ENCODE results near the gene NEK11. TPM values are rescaled to one million over a fixed set of nuclear protein-coding genes. Genes with fewer than 3 reads are reported as not detected.
A peak's percentile ranks its signal among the peaks of the same experiment; 100 is the strongest.
"Not testable (repeated sequence)": the region's sequence is repeated elsewhere in the genome, so short reads cannot be mapped to it uniquely, and the experiment has no call there.

The NEK11 gene
- polyA plus RNA-seq, 3 donors: 16.5 to 25.7 (median 19.2) TPM

DNA sequence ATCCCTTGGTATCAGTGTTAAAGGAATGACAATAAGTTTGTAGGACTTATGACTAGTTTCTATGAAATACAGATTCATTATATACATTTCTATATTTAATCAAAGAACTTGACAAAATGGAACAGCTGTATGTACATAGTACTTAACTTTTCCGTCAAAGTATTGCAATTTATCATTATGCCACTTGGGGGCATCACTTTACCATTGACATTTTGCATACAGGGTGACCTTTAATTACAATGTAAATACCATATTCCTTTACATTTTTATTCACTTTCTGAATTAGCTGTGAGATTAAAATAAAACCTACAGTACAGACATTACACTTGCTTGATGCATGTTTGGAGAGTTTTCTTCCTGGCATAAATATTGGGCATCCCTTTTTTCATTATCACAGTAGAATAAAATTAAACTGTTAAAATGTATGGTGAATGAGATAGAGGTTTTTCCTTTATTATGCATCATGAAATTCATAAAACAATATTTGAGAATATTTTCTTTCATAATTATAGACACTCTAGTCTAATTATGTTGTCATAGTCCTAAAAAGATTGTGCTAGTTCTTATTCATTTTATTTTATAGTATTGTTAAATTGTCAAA, 6.9 kb downstream of the NEK11 start:
- DNase-seq (ENCODE audit: extremely low read depth in 1 of 11, low read depth in 9 of 11, low spot score in 4 of 11): peak in 9 of 11 donors; percentile 8 to 46 (median 20)

DNA sequence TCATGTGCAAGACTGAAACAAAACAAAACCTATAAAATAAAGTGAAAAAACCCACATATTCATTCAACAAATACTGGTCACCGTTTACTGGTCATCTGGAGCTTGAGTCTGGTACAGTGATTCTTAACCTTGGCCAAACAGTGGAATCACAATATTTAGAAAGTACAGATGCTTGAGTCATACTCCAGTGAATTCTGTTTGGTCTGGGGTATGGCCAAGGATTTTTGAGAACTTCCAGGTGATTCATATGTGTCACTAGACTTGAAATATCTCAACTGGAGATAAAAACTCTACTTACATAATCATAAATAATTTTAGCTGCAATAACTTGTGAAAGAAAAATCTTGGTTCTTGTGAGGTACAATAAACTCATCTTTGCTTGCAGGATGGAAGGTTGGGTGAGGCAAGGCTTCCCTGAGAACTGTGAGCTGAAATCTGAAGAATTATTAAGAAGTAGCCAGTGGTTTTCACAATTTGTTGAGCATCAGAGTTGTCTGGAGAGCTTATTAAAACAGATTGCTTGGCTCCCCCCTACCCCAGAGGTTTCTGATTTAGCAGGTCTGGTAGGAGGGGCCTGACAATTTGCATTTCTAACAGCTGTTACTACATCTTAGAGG, 9.6 kb downstream of the NEK11 start:
- no peak for DNase-seq (ENCODE audit: extremely low read depth in 1 of 11, low read depth in 9 of 11, low spot score in 4 of 11)

DNA sequence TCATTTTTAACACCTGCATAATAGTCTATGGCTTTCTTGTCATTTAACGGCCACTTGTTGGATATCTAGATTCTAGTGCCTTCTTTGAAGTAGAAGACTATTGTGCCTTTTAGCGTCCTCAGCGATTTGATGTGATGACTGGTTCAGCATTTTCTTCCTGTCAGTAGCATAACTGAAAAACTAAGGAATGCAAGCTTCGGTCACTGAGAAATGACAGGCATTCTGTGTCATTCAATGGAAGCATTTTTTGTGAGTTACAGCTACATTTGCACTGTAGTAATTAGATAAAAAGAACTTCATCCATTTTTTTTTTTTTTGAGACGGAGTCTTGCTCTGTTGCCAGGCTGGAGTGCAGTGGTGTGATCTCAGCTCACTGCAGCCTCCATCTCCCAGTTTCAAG, 10.3 kb downstream of the NEK11 start:
- DNase-seq (ENCODE audit: extremely low read depth in 1 of 11, low read depth in 9 of 11, low spot score in 4 of 11): no peak

DNA sequence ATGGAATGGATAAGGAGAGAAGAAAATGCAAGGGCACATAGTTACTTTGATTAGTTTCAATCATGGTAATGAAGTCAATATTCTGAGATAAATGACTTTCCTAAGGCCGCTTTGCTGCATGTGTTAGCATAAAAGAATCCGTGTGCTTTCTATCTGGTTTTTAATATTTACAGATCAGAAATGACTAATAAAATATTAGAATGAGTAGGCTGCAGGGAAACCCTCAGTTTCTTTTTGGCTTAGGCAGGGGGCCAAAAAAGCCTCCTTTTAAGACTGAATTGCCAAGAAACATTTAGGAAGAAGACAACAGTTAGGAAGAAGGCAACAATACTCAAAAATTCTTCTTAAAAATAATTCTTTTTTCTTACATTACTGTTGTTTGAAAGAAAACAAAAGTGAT, 11.6 kb downstream of the NEK11 start:
- DNase-seq (ENCODE audit: extremely low read depth in 1 of 11, low read depth in 9 of 11, low spot score in 4 of 11): no peak

DNA sequence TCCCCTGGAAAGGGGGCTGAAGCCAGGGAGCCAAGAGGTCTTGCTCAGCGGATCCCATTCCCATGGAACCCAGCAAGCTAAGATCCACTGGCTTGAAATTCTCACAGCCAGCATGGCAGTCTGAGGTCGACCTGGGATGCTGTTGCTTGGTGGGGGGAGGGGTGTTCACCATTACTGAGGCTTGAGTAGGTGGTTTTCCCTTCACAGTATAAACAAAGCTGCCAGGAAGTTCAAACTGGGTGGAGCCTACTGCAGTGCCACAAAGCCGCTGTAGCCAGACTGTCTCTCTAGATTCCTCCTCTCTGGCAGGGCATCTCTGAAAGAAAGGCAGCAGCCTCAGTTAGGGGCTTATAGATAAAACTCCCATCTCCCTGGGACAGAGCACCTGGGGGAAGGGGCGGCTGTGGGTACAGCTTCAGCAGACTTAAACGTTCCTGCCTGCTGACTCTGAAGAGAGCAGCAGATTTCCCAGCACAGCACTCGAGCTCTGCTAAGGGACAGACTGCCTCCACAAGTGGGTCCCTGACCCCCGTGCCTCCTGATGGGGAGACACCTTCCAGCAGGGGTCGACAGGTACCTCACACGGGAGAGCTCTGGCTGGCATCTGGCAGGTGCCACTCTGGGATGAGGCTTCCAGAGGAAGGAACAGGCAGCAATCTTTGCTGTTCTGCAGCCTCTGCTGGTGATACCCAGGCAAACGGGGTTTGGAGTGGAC, 15.8 kb downstream of the NEK11 start:
- not testable (repeated sequence) for DNase-seq (ENCODE audit: extremely low read depth in 1 of 11, low read depth in 9 of 11, low spot score in 4 of 11)

DNA sequence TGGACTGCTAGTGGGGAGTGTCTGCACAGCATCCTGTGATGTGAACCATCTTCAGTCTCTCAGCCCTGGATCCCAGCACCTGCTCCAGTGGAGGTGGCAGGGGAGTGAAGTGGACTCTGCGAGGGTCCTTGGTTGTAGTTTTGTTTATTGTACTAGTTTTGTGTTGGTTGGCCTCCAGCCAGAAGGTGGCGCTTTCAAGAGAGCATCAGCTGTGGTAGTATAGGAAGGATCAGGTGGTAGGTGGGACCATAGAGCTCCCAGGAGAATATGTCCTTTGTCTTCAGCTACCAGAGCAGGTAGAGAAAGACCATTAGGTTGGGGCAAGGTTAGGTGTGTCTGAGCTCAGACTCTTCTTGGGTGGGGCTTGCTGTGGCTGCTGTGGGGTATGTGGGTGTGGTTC, 20.9 kb downstream of the NEK11 start:
- no peak for DNase-seq (ENCODE audit: extremely low read depth in 1 of 11, low read depth in 9 of 11, low spot score in 4 of 11)

DNA sequence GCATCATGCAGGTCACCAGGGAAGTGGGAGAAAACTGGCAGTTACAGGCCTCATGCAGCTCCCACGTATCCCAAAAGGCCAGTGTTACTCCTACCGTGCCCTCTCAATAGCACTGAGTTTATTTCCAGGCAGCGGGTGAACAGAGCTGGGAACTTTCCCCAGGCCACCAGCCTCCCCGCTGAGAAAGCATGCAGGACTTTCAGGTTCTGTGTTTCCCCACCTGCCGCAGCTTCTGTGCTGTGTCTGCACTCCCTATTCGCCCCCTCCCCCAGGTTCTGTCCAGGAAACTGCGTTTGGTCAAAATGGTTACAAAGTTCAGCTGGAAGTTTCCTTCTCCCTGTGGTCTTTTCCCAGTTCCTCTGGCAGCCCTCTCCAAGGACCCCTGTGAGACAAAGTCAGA, 21.4 kb downstream of the NEK11 start:
- DNase-seq (ENCODE audit: extremely low read depth in 1 of 11, low read depth in 9 of 11, low spot score in 4 of 11): no peak

DNA sequence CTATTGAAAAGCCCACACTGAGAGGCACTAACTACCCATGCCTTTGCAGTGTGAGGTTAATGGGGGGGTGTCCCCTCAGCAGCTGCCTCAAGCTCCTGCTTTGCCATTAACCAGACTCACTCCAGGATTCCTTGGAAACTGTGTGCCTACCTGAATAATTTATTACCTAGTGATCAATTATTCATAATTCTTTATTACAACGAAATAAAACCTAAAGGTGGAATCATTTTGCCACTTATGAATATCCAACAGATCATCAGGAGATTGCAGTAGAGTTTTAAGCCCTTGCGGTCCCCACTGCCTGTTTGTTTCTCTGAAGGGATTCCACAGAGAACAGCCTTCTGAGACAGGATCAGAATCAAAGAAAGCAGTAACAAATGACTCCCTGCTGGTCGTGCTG, 23.3 kb downstream of the NEK11 start:
- no peak for DNase-seq (ENCODE audit: extremely low read depth in 1 of 11, low read depth in 9 of 11, low spot score in 4 of 11)

DNA sequence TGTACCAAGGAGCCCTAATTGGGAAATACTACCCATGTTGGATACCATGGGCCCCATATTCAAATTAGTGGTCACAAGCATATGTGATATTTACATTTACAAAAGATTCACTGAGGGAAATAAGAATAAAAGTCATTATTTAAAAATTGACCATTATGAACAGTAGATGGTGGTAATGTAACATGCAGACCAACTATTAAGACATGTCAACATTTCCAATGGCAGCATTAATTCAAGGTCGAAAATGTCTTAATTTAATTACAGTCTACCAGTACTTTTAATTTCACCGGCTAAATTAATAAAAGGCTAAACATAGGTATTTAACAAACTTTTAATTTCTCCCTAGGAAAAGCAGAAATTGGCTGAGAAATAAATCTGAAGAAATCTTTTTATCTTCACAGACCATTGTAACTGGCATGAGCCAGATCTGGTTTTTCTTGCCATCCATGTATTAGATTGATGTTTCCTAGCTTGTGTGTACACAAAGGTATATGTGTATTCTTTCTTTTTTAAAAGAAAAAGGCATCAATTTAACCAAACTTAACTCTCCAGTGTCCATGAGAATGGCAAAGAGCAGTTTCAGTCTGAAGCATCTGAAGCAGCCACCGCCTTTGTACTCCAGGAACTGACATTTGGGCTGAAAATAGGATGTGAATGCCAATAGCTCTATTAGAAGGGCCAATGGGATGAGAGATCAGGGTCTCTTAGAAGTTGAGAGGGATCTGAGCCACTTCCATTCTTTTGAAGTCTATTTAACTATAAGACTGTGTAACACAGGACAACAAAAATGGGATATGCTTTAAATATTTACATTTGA, 26.6 kb downstream of the NEK11 start:
- DNase-seq (ENCODE audit: extremely low read depth in 1 of 11, low read depth in 9 of 11, low spot score in 4 of 11): no peak

DNA sequence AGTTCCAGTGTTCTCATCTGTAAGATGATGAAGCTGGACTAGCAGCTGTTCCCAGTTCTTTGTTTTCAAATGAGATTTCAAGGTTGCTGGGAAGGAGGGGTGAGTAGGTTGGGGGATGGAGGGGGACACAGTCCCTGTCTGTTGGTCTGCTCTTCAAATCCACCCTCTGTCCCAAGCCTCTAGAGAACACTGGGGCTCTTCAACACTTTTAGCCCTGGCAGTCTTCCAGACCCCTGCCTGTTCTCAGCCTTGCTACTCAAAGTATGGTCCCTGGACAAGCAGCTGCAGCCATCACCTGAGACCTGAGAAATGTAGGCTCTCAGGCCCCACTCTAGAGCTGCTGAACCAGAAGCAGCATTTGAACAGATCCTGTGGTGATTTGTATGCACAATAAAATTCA, 41.3 kb downstream of the NEK11 start:
- DNase-seq (ENCODE audit: extremely low read depth in 1 of 11, low read depth in 9 of 11, low spot score in 4 of 11): no peak

DNA sequence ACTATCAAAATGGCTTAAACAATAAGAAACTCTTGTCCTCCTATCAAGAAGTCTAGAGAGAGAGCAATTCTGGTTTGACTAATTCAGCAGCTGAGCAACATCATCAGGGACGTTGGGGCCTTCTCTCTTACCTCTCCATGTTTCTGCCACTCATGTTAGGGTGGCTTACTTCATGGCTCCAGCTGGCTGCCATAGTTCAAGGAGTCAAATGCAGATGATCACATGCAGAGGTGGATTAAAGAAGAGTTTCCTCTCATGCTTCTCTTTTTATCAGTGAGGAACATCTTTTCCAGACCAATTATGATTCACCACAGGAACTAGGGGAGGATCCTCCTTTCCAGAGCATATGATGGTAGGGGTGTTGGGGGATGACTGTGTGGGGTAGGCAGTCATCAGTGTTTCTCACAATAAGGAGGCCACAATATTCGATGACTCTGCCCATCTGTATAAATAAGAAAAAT, 45.5 kb downstream of the NEK11 start:
- no peak for DNase-seq (ENCODE audit: extremely low read depth in 1 of 11, low read depth in 9 of 11, low spot score in 4 of 11)

DNA sequence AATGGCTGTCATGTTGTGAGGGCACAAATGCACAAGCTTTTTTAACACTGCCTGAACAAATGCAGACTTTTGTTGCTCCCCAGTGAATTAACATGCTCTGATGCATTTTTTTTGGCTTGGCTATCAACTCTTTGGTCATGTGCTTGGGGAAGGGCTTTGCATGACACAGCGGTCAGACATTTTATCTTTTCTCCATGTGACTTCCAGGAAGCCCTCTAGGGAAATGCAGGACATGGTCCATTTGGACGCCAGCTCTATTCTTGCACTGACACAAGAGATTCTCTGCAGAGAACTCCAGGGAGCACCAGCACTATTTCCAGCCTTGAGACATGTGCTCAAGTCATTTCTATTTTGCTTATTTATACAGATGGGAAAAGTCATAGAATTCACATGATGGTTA, 46.2 kb downstream of the NEK11 start:
- DNase-seq (ENCODE audit: extremely low read depth in 1 of 11, low read depth in 9 of 11, low spot score in 4 of 11): peak in 7 of 11 donors; percentile 7 to 33 (median 27)

DNA sequence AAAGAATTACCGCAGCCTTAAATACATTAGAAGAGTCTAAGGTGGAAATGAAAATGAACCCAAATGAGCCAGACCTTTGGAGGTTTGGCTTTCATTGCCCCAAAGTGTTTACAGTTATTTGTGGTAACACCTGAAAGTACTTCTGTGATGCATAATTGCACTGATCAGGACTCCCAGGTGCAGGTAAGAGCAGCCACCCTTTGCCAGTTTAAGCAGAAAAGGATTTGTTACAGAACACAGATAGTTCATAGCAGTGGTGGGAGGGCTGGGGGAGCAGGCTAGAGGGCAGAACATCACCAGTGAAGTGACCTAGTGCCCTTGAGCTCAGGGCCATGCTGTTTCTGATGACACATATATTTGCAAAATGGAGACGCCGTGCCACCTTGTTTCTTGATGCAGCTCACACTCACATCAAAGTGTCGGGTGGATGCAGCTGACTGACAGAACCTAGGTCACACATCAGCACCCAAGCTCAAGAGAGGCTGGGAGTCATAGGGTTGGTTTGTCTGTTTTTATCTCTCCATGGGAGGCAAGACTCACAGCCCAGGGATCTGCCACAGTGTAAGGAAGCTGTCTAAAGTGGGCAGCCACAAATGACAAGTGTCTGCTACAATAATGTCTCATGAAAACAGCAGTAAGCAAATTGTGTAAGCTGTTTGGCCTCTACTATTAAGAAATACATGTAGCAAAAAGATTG, 49.1 kb downstream of the NEK11 start:
- no peak for DNase-seq (ENCODE audit: extremely low read depth in 1 of 11, low read depth in 9 of 11, low spot score in 4 of 11)

DNA sequence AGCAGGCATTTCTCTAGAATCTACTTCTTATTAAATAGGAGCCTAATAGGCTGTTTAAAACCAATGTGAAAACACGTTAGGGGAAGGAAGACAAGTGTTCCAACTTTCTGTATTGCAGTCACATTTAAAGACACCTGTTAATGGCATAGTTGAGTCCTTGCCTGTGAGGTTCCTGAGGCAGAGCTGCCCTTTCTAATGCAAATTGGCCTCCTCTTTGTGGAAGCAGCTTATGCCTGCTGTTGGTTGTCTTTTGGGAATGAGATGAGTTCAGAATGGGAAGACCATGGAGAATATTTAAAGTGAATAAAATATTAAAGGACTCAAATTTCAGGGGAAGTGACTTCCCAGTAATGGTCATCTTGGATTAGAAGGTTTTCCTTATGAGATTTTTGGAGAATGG, 51.2 kb downstream of the NEK11 start:
- no peak for DNase-seq (ENCODE audit: extremely low read depth in 1 of 11, low read depth in 9 of 11, low spot score in 4 of 11)

DNA sequence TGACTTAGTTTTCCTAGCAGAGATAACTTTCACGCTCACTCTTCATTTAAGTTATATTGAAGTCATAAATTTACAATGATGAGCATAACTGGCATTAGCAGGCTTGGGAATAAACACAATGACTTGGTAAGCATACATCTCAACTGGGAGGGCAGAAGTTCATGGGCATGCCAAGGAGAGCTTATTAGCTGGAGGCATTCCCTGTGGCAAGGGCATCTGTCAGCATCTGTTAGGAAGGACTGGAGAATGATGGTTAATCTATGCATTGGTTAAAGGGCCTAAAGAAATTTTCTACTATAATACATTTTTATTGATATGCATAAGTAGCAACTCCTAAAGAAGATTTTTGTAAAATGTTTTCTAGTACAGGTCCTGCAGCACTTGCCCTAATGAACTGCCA, 52.4 kb downstream of the NEK11 start:
- no peak for DNase-seq (ENCODE audit: extremely low read depth in 1 of 11, low read depth in 9 of 11, low spot score in 4 of 11)

DNA sequence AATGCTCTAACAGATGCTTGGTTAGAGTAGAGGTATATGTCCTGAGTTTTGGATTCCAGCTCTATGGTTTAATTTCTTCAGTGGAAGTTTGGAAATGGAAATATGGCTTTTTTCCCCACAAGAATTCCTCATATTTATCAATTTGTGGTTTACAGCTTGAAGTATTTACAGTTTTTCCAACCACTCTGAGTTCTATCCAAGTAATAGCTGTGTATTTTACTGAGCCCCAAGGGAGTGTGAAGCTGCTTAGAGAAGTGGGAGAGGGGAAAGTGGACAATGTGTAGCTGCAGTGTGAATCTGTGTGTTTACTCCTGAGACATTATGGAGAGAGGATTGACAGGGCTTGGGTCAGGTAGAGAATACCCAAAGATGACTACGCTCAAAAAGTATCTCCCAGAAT, 54.5 kb downstream of the NEK11 start:
- DNase-seq (ENCODE audit: extremely low read depth in 1 of 11, low read depth in 9 of 11, low spot score in 4 of 11): no peak

DNA sequence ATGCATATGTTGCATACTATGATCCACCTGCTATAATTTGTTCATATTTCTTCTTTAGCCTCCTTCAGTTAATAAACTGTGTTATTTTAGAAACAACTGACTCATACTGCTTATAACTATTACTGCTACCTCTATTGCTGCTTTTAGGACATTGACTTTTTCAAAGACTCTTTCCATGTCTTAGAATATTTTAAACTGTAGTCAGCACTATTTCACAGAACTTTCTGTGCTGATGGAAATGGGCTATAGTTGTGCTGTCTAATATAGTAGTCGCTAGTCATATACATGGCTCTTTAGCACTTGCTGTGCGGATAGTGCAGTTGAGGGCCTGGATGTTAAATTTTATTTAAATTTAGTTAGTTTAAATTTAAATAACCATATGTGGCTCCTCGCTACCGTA, 55.6 kb downstream of the NEK11 start:
- DNase-seq (ENCODE audit: extremely low read depth in 1 of 11, low read depth in 9 of 11, low spot score in 4 of 11): no peak

DNA sequence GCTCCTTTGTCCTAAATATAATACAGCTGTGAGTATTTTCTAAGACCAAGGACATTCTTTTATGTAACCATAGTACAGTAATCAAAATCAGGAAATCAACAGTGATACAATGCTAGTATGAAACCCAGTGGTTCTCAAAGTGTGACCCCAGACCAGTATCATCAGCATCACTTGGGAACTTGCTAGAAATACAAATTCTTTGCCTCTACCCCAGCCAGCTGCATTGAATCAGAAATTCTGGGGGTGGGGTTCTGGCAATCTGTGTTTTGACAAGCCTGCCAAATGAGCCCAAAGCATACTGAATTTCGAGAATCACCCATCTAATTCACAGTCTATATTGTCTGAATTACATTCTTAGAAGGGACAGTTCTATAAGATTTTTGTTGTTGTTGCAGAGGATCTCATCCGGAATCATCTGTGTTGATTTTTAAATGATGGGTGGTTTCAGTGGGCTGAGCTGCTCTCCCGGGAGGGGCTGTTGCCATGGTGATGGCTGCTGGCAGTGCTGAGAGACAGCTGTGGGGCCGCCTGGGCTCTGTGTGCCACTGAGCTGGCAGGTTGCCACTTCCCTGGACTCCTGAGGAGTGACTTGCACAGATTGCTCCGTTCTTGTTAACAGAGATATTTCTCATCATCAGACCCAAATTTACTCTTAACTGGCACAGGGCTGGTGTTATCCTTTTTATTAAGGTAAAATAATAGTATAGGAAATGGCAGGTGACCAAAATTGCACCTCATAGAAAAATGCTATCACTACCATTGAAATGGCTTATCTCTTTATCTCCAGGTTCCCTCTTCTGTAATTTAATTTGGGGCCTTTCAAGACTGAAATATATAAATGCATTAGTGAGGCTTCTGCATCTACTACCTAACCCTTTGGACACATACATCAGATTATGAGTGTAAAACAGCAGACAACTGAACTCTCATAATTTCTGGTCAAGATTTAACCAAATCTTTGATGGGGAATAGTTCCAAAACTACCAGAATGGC, 56.5 kb downstream of the NEK11 start:
- DNase-seq (ENCODE audit: extremely low read depth in 1 of 11, low read depth in 9 of 11, low spot score in 4 of 11): peak in 5 of 11 donors; percentile 11 to 32 (median 22)

Measured in renal cortex interstitium (tissue), 11 donors.